Body of pancreas (tissue), 2 donors: ENCODE results near the gene OR8J3. TPM values are rescaled to one million over a fixed set of nuclear protein-coding genes. Genes with fewer than 3 reads are reported as not detected.

Experiments used
- small RNA-seq: library from RNA; depleted of rRNA; stranded (forward); fragments of <200 nt; gene quantifications from one replicate; pipeline ENCODE3, GENCODE V24; 2016
- total RNA-seq, 2 donors: library from RNA; depleted of rRNA; stranded (reverse); fragments of >200 nt; gene quantifications; one replicate each; pipeline ENCODE4 v1.1.0, GENCODE V29; 2016

OR8J3 gene
- total RNA-seq, 2 donors from 2014 or later = not detected

Small RNAs within 50 kb of the gene (small RNA-seq; reads per million reads assigned to genes)
- not detected for gene OR8I4P

Other genes starting within 250 kb of the OR8J3 start
- not detected for gene OR5W2, start 225.6 kb downstream of the OR8J3 start, total RNA-seq
- gene OR5I1, start 203.8 kb downstream of the OR8J3 start, total RNA-seq = not detected
- gene OR10AG1, start 170.3 kb downstream of the OR8J3 start, total RNA-seq = not detected
- gene OR5F1, start 145.6 kb downstream of the OR8J3 start, total RNA-seq = not detected
- gene OR5AS1, start 112.5 kb downstream of the OR8J3 start, total RNA-seq = not detected
- gene OR8I2, start 46.9 kb downstream of the OR8J3 start, total RNA-seq = not detected
- gene OR8H2, start 36.5 kb downstream of the OR8J3 start, total RNA-seq = not detected
- not detected for gene OR8H3, start 17.8 kb downstream of the OR8J3 start, total RNA-seq
- gene OR8K5, start 20.1 kb upstream of the OR8J3 start, total RNA-seq = not detected
- not detected for gene OR5J2, start 36.4 kb upstream of the OR8J3 start, total RNA-seq
- gene OR5T2, start 94.1 kb upstream of the OR8J3 start, total RNA-seq = not detected
- not detected for gene OR5T3, start 112.1 kb upstream of the OR8J3 start, total RNA-seq
- gene OR5T1, start 134.0 kb upstream of the OR8J3 start, total RNA-seq = not detected
- not detected for gene OR8H1, start 152.1 kb upstream of the OR8J3 start, total RNA-seq
- not detected for gene OR8K3, start 174.9 kb upstream of the OR8J3 start, total RNA-seq
- not detected for gene OR8K1, start 205.8 kb upstream of the OR8J3 start, total RNA-seq
- not detected for gene OR8J1, start 214.1 kb upstream of the OR8J3 start, total RNA-seq
- gene OR8U1, start 235.4 kb upstream of the OR8J3 start, total RNA-seq = not detected